Liver (tissue), 9 donors: ENCODE results near the gene POMT2. TPM values are rescaled to one million over a fixed set of nuclear protein-coding genes. Genes with fewer than 3 reads are reported as not detected.

Experiments used
- DNase-seq: peaks from one replicate; pipeline ENCODE4 v3.0.0-alpha.2; 2017; ENCODE audit warnings: low spot score
- H3K27ac ChIP-seq, 2 donors: one replicate each; pipeline ENCODE4 v1.7.0; 2013; ENCODE audit warnings: inconsistent platforms in 2 of 2, low read length in 2 of 2, control low read depth in 1 of 2, low read depth in 1 of 2, mild to moderate bottlenecking in 1 of 2
- H3K27me3 ChIP-seq, 4 donors: one replicate each; pipeline versions ENCODE4 v1.6.1 to v1.7.0; 2013; ENCODE audit warnings: low read length in 3 of 4, inconsistent platforms in 1 of 4, mild to moderate bottlenecking in 1 of 4, moderate library complexity in 1 of 4; ENCODE audit not compliant: control insufficient read depth in 4 of 4, insufficient read depth in 4 of 4
- H3K36me3 ChIP-seq, 4 donors: one replicate each; pipeline versions ENCODE4 v1.6.1 to v1.7.0; 2013; ENCODE audit warnings: low read length in 3 of 4, mild to moderate bottlenecking in 3 of 4, low read depth in 1 of 4, moderate library complexity in 1 of 4; ENCODE audit not compliant: control insufficient read depth in 4 of 4, insufficient read depth in 3 of 4
- H3K4me1 ChIP-seq, 4 donors: one replicate each; pipeline versions ENCODE4 v1.6.1 to v1.7.0; 2013; ENCODE audit warnings: low read length in 3 of 4, mild to moderate bottlenecking in 3 of 4, moderate library complexity in 1 of 4; ENCODE audit not compliant: control insufficient read depth in 4 of 4, insufficient read depth in 4 of 4
- H3K4me3 ChIP-seq, 3 donors: one replicate each; pipeline versions ENCODE4 v1.6.1 to v1.7.0; 2013; ENCODE audit warnings: low read length in 3 of 3, control low read depth in 1 of 3, low read depth in 1 of 3, mild to moderate bottlenecking in 1 of 3
- H3K9ac ChIP-seq, 2 donors: one replicate each; pipeline ENCODE4 v1.7.0; 2013; ENCODE audit warnings: low read length in 2 of 2, mild to moderate bottlenecking in 2 of 2, moderate library complexity in 2 of 2, control low read depth in 1 of 2, low read depth in 1 of 2
- H3K9me3 ChIP-seq, 4 donors: one replicate each; pipeline versions ENCODE4 v1.6.1 to v1.7.0; 2013; ENCODE audit warnings: low read length in 3 of 4; ENCODE audit not compliant: control insufficient read depth in 4 of 4
- ATF3 ChIP-seq: IDR thresholded peaks from 2 replicates; pipeline ENCODE4 v1.6.1; 2016; ENCODE audit warnings: antibody characterized with exemption
- CTCF ChIP-seq: fragments of 150-350 bp; IDR thresholded peaks from 2 replicates; pipeline ENCODE4 v1.5.1; 2017; ENCODE audit warnings: improper control_type of control experiment, low read depth, low read length; ENCODE audit not compliant: missing input control
- EGR1 ChIP-seq, 2 donors: IDR thresholded peaks; 2 replicates each; pipeline ENCODE4 v1.6.1; 2016 to 2018; ENCODE audit warnings: antibody characterized with exemption in 2 of 2, low read depth in 2 of 2
- FOXA1 ChIP-seq: IDR thresholded peaks from 2 replicates; pipeline ENCODE4 v1.6.1; 2016; ENCODE audit warnings: antibody characterized with exemption
- FOXA2 ChIP-seq: IDR thresholded peaks from 2 replicates; pipeline ENCODE4 v1.6.1; 2016; ENCODE audit warnings: antibody characterized with exemption
- GABPA ChIP-seq, 2 donors: IDR thresholded peaks in 1 of 2; conservative IDR thresholded peaks in 1 of 2; 2 replicates each; pipeline ENCODE4 v1.6.1; 2016; ENCODE audit warnings: antibody characterized with exemption in 2 of 2, mild to moderate bottlenecking in 1 of 2, moderate library complexity in 1 of 2
- HNF4A ChIP-seq, 2 donors: conservative IDR thresholded peaks; 2 replicates each; pipeline ENCODE4 v1.6.1; 2016; ENCODE audit warnings: antibody characterized with exemption in 2 of 2, mild to moderate bottlenecking in 2 of 2
- HNF4G ChIP-seq: IDR thresholded peaks from 2 replicates; pipeline ENCODE4 v1.6.1; 2016; ENCODE audit warnings: antibody characterized with exemption
- JUND ChIP-seq, 2 donors: IDR thresholded peaks; 2 replicates each; pipeline ENCODE4 v1.6.1; 2016; ENCODE audit warnings: antibody characterized with exemption in 2 of 2
- MAX ChIP-seq: IDR thresholded peaks from 2 replicates; pipeline ENCODE4 v1.6.1; 2016; ENCODE audit warnings: antibody characterized with exemption
- NR2F2 ChIP-seq: IDR thresholded peaks from 2 replicates; pipeline ENCODE4 v1.6.1; 2016; ENCODE audit warnings: antibody characterized with exemption
- RAD21 ChIP-seq, 2 donors: IDR thresholded peaks; 2 replicates each; pipeline ENCODE4 v1.6.1; 2016; ENCODE audit warnings: antibody characterized with exemption in 2 of 2, mild to moderate bottlenecking in 2 of 2
- REST ChIP-seq: IDR thresholded peaks from 2 replicates; pipeline ENCODE4 v1.6.1; 2016; ENCODE audit warnings: antibody characterized with exemption, mild to moderate bottlenecking
- RXRA ChIP-seq, 2 donors: IDR thresholded peaks; 2 replicates each; pipeline ENCODE4 v1.6.1; 2017 to 2018; ENCODE audit warnings: antibody characterized with exemption in 2 of 2, mild to moderate bottlenecking in 1 of 2
- SP1 ChIP-seq: IDR thresholded peaks from 2 replicates; pipeline ENCODE4 v1.6.1; 2018; ENCODE audit warnings: antibody characterized with exemption, mild to moderate bottlenecking
- TAF1 ChIP-seq: conservative IDR thresholded peaks from 2 replicates; pipeline ENCODE4 v1.6.1; 2016; ENCODE audit warnings: antibody characterized with exemption, mild to moderate bottlenecking
- ZBTB33 ChIP-seq: IDR thresholded peaks from 2 replicates; pipeline ENCODE4 v1.6.1; 2016; ENCODE audit warnings: antibody characterized with exemption
- WGBS: extraction: QIAGEN DNeasy Blood & Tissue Kit; methylation state at CpG from one replicate; pipeline ENCODE4 v1.1.7; 2013; 5-methylcytosine and 5-hydroxymethylcytosine counted together
- polyA plus RNA-seq, 2 donors: library from polyadenylated mRNA; stranded (reverse) in 1 of 2; unstranded in 1 of 2; fragments of 200-250 nt in 1 of 2; fragments of >200 nt in 1 of 2; fragmentation: Nextera tagmentation in 1 of 2; extraction: Ambion mirVana in 1 of 2; gene quantifications; one replicate each; pipeline versions ENCODE4 v1.2.1 to v1.2.3, GENCODE V29; 2013 to 2015
- total RNA-seq, 2 donors: library from RNA; depleted of rRNA; stranded (reverse); fragments of >200 nt; gene quantifications; one replicate each; pipeline ENCODE4 v1.2.3, GENCODE V29; 2014
- donor health status: healthy.
- donor health status: healthy.
- donor health status: healthy.
- donor health status: healthy.
- donor health status: healthy.

The POMT2 gene
- total and polyA plus RNA-seq, 4 donors = 4.8 to 13.1 (median 5.3) TPM

GRCh38 chr14:77272261-77272660, 48.4 kb downstream of the POMT2 start:
- Histone ChIP-seq H3K4me1 (peaks cover 0 to 4% (median 0%) of the 10 kb centered on the region in 4 donors), H3K27me3 (peaks cover 0 to 10% (median 3%) of the 10 kb centered on the region in 4 donors), H3K9me3 (peaks cover 0 to 1% (median 0%) of the 10 kb centered on the region in 4 donors), H3K27ac (no peak overlapping the region), H3K9ac (no peak overlapping the region), H3K36me3 (peaks cover 0 to 8% (median 3%) of the 10 kb centered on the region in 4 donors), H3K4me3 (no peak overlapping the region)
- TF ChIP-seq HNF4G = no peak
- no peak for TF ChIP-seq HNF4A (conservative IDR thresholded peaks at IDR 0.05)
- TF ChIP-seq GABPA (IDR thresholded peaks at IDR 0.05 in 1 of 2, conservative IDR thresholded peaks at IDR 0.05 in 1 of 2) = no peak
- TF ChIP-seq REST = no peak
- TF ChIP-seq CTCF = no peak
- no peak for TF ChIP-seq FOXA1
- no peak for TF ChIP-seq JUND (IDR thresholded peaks at IDR 0.05)
- TF ChIP-seq NR2F2 = no peak
- no peak for TF ChIP-seq ATF3
- no peak for TF ChIP-seq RAD21 (IDR thresholded peaks at IDR 0.05)
- no peak for TF ChIP-seq FOXA2
- no peak for TF ChIP-seq MAX
- no peak for TF ChIP-seq EGR1 (IDR thresholded peaks at IDR 0.05; ENCODE audit: low read depth in 2 of 2)
- no peak for TF ChIP-seq SP1
- no peak for TF ChIP-seq RXRA (IDR thresholded peaks at IDR 0.05)
- TF ChIP-seq TAF1 = no peak
- no peak for TF ChIP-seq ZBTB33
- WGBS = 82% methylated on average over 4 of the region's 4 CpGs
- DNase-seq = no peak
